Testis (tissue), 2 donors: ENCODE measurements around the gene SPRR1A.

Source experiments
- POLR2A ChIP-seq: fragments of 450-650 bp; IDR thresholded peaks from one replicate; pipeline ENCODE4 v1.6.1; 2017; ENCODE audit warnings: antibody characterized with exemption, mild to moderate bottlenecking, moderate library complexity
- TF ChIP-seq, protein P1 (sequence below), 3 experiments: fragments of 450-650 bp in 2 of 3; fragments of 200-600 bp in 1 of 3; sonication (generic) in 1 of 3; IDR thresholded peaks; one replicate each; pipeline ENCODE4 v1.5.1; 2016 to 2019; ENCODE audit warnings: antibody characterized with exemption in 3 of 3, mild to moderate bottlenecking in 2 of 3, moderate library complexity in 1 of 3

DNA sequence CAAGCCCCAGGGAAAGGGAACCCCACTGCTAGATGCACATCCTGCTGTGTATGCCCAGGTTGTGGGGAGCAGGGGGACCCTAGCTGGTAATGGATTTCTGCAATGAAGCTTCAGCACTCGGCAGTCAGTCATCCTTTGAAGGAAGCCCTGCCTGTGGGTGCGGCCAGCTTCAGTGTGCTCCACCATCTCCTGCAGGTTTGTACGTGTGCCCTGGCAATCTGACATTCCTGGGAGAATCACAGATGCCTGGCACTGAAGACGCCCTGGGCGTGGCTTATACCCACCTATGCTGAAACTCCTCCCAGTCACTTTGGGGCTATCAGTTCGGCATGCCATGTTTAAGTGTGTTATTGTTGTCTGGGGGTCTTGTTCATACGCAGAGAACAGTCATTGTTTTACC is 30.1 kb upstream of the SPRR1A start:
- TF ChIP-seq, protein P1, sequence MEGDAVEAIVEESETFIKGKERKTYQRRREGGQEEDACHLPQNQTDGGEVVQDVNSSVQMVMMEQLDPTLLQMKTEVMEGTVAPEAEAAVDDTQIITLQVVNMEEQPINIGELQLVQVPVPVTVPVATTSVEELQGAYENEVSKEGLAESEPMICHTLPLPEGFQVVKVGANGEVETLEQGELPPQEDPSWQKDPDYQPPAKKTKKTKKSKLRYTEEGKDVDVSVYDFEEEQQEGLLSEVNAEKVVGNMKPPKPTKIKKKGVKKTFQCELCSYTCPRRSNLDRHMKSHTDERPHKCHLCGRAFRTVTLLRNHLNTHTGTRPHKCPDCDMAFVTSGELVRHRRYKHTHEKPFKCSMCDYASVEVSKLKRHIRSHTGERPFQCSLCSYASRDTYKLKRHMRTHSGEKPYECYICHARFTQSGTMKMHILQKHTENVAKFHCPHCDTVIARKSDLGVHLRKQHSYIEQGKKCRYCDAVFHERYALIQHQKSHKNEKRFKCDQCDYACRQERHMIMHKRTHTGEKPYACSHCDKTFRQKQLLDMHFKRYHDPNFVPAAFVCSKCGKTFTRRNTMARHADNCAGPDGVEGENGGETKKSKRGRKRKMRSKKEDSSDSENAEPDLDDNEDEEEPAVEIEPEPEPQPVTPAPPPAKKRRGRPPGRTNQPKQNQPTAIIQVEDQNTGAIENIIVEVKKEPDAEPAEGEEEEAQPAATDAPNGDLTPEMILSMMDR (IDR thresholded peaks at IDR 0.05) = no peak
- no peak for TF ChIP-seq POLR2A
